ENCODE results near the gene SVIL.

GRCh38 chr10:29420744-29421143 is 214.0 kb downstream of the SVIL start:
- TF ChIP-seq POLR2AphosphoS5 (IDR thresholded peaks at IDR 0.05; ENCODE audit: low read depth, low read length): no peak
- TF ChIP-seq POU2F2 (IDR thresholded peaks at IDR 0.05; ENCODE audit: low read depth, low read length): no peak
- TF ChIP-seq TAF1 (IDR thresholded peaks at IDR 0.05; ENCODE audit: low read depth, low read length): no peak
- no peak for TF ChIP-seq POLR2A (IDR thresholded peaks at IDR 0.05; ENCODE audit: low read depth, low read length)
- no peak for TF ChIP-seq SPI1 (IDR thresholded peaks at IDR 0.05; ENCODE audit: low read depth, low read length)
